Heart right ventricle (tissue), 16 donors: ENCODE data around the gene CDK5RAP3. TPM values are rescaled to one million over a fixed set of nuclear protein-coding genes. Genes with fewer than 3 reads are reported as not detected.

Experiments
- ATAC-seq, 8 donors: fragments of 200-7000 bp; cut with Tn5 transposase; one replicate each; pipeline ENCODE4 v1.9.1; 2020; ENCODE audit warnings: mild to moderate bottlenecking in 8 of 8, moderate library complexity in 8 of 8, moderate number of reproducible peaks in 1 of 8
- DNase-seq, 2 donors: peaks; one replicate each; pipeline ENCODE4 v3.0.0-alpha.2; 2020
- H3K27ac ChIP-seq, 10 donors: fragments of 200-600 bp; sonication (generic) in 2 of 10; one replicate each; pipeline versions ENCODE4 v1.5.0 to v1.8.0; 2020 to 2022; ENCODE audit warnings: mild to moderate bottlenecking in 3 of 10
- H3K27me3 ChIP-seq, 7 donors: fragments of 200-600 bp; one replicate each; pipeline ENCODE4 v1.8.0; 2021 to 2022; ENCODE audit warnings: mild to moderate bottlenecking in 2 of 7
- H3K36me3 ChIP-seq, 9 donors: fragments of 200-600 bp; sonication (generic) in 1 of 9; one replicate each; pipeline versions ENCODE4 v1.5.0 to v1.8.0; 2020 to 2022; ENCODE audit warnings: mild to moderate bottlenecking in 2 of 9
- H3K4me1 ChIP-seq, 9 donors: fragments of 200-600 bp; sonication (generic) in 1 of 9; one replicate each; pipeline versions ENCODE4 v1.5.0 to v1.8.0; 2020 to 2022; ENCODE audit warnings: mild to moderate bottlenecking in 4 of 9
- H3K4me3 ChIP-seq, 10 donors: fragments of 200-600 bp; sonication (generic) in 2 of 10; one replicate each; pipeline versions ENCODE4 v1.5.0 to v1.8.0; 2020 to 2022; ENCODE audit warnings: mild to moderate bottlenecking in 7 of 10, moderate library complexity in 2 of 10
- H3K9me3 ChIP-seq, 11 donors: fragments of 200-600 bp in 10 of 11; sonication (generic) in 2 of 11; one replicate each; pipeline versions ENCODE4 v1.5.0 to v1.8.0; 2013 to 2022; ENCODE audit warnings: mild to moderate bottlenecking in 2 of 11, control low read depth in 1 of 11, moderate library complexity in 1 of 11
- CTCF ChIP-seq, 9 donors: fragments of 200-600 bp; sonication (generic) in 2 of 9; IDR thresholded peaks; one replicate each; pipeline versions ENCODE4 v1.5.0 to v1.8.0; 2021 to 2022; ENCODE audit warnings: antibody characterized with exemption in 9 of 9, mild to moderate bottlenecking in 5 of 9, moderate library complexity in 1 of 9
- WGBS, 2 donors: extraction: QIAGEN DNeasy Blood & Tissue Kit; methylation state at CpG; one replicate each; pipeline ENCODE4 v1.1.7; 2013; ENCODE audit warnings: inconsistent platforms in 1 of 2; 5-methylcytosine and 5-hydroxymethylcytosine counted together
- intact Hi-C, 10 donors: fragments of 100-400 bp; cut with DNase I; formaldehyde crosslinking; loops; one replicate each; pipeline versions ENCODE4 v1.11.1 to v1.14.2; 2022
- polyA plus RNA-seq, 2 donors: library from polyadenylated mRNA; stranded (reverse); fragments of 200-250 nt; gene quantifications; one replicate each; pipeline ENCODE4 v1.2.3, GENCODE V29; 2013
- total RNA-seq, 10 donors: library from RNA; stranded (reverse); fragmentation: NEBNext Ultra II Directional in 3 of 10; extraction: Animal tissue kit (Norgen Biotek cat#: 25700) in 3 of 10; gene quantifications; one replicate each; pipeline versions ENCODE4 v1.2.1 to v1.2.4, GENCODE V29; 2021 to 2023
- donor health status: Arrhythmogenic right ventricular cardiomyopathy.
- donor health status: ischemic (EF 13 %, LVEDD 7.1; RV severe dilation, severe dysfunction).
- donor health status: healthy with polysubstance abuse.
- donor health status: DM: no; HTN: yes; CAD: no.
- donor health status: DM: no; HTN: no; CAD: no.
- donor health status: ischemic (EF 25% LVEDD 6.9; RV normal size, moderate dysfunction).
- donor health status: ischemic (EF 25% LVEDD 5.7; RV mildly dilated, moderate dysfunction).
- donor health status: healthy.
- donor health status: DM: yes; HTN: yes; CAD: no.
- donor health status: Ischemic cardiomyopathy.
- donor health status: ischemic (EF 35%, LVEDD 5.7; RV mildly dilated, moderate dysfunction).
- donor health status: nonischemic (EF 11% LVEDD 7.7; RV severe dilation, severe dysfunction).
- donor health status: DM: yes; HTN: yes; CAD: no.
- donor health status: PGD.
- donor health status: ischemic (EF 29% LVEDD 5.4; RV normal size, mild dysfunction).
- donor health status: nonischemic (EF 23%, LVEDD 6.1; RV moderate dilation, normal function).

The CDK5RAP3 gene
- total and polyA plus RNA-seq, 12 donors: 44.0 to 143 (median 64.2) TPM

- Histone ChIP-seq H3K9me3 (no peaks in the 10 kb centered on the region), H3K36me3 (peaks cover 0 to 14% (median 0%) of the 10 kb centered on the region in 9 donors), H3K27me3 (peaks cover 0 to 6% (median 0%) of the 10 kb centered on the region in 7 donors), H3K4me1 (peaks cover 0 to 23% (median 16%) of the 10 kb centered on the region in 9 donors), H3K4me3 (no peak overlapping the region), H3K27ac (no peak overlapping the region)
- intact Hi-C loops: no loop called here
- DNase-seq (no peak), ATAC-seq (no peak)
- no peak for TF ChIP-seq CTCF (IDR thresholded peaks at IDR 0.05)
- WGBS, 2 donors: 68 to 69% methylated on average over 10 of the region's 10 CpGs
Measured at GRCh38 chr17:47989159-47989558, 18.2 kb downstream of the CDK5RAP3 start.

GRCh38 chr17:47989700-47990099 lies 18.8 kb downstream of the CDK5RAP3 start:
- no peak for ATAC-seq
- WGBS, 2 donors: 97 to 100% methylated on average over 1 of the region's 1 CpG

GRCh38 chr17:47990962-47991731 lies 20.2 kb downstream of the CDK5RAP3 start:
- Histone ChIP-seq H3K27me3 (peaks cover 0 to 9% (median 0%) of the 10 kb centered on the region in 7 donors), H3K4me3 (no peak overlapping the region), H3K9me3 (no peaks in the 10 kb centered on the region), H3K4me1 (peaks cover 0 to 21% (median 11%) of the 10 kb centered on the region in 9 donors), H3K27ac (no peak overlapping the region), H3K36me3 (no peaks in the 10 kb centered on the region)
- intact Hi-C loops: no loop called here
- ATAC-seq: no peak
- no peak for TF ChIP-seq CTCF (IDR thresholded peaks at IDR 0.05)
- 58 to 72% methylated on average over 14 of the region's 14 CpGs for WGBS, 2 donors
- no peak for DNase-seq

More at GRCh38 chr17:47989700-47990099, 18.8 kb downstream of the CDK5RAP3 start:
- no peak overlapping the region for H3K27ac ChIP-seq
- H3K4me1 ChIP-seq: peaks cover 0 to 21% (median 11%) of the 10 kb centered on the region in 9 donors
- no peak for DNase-seq
- H3K27me3 ChIP-seq: peaks cover 0 to 6% (median 0%) of the 10 kb centered on the region in 7 donors
- no peak overlapping the region for H3K4me3 ChIP-seq
- intact Hi-C loops: no loop called here
- TF ChIP-seq CTCF (IDR thresholded peaks at IDR 0.05): no peak
- H3K9me3 ChIP-seq: no peaks in the 10 kb centered on the region
- peaks cover 0 to 9% (median 0%) of the 10 kb centered on the region in 9 donors for H3K36me3 ChIP-seq

GRCh38 chr17:47992216-47992615 lies 21.3 kb downstream of the CDK5RAP3 start:
- ATAC-seq: peak in 1 of 8 donors; percentile 20
- H3K27me3 ChIP-seq: peaks cover 0 to 9% (median 0%) of the 10 kb centered on the region in 7 donors
- no peak overlapping the region for H3K27ac ChIP-seq
- no peak overlapping the region for H3K4me3 ChIP-seq
- peaks cover 0 to 18% (median 11%) of the 10 kb centered on the region in 9 donors for H3K4me1 ChIP-seq
- no peak for DNase-seq
- intact Hi-C loops: no loop called here
- no peak for TF ChIP-seq CTCF (IDR thresholded peaks at IDR 0.05)
- WGBS, 2 donors: 46 to 58% methylated on average over 4 of the region's 4 CpGs
- no peaks in the 10 kb centered on the region for H3K36me3 ChIP-seq
- no peaks in the 10 kb centered on the region for H3K9me3 ChIP-seq
